Measurements from ENCODE around the gene MRPS18C.

GRCh38 chr4:83438719-83439118 lies 17.1 kb upstream of the MRPS18C start:
- TF ChIP-seq FOXM1 (IDR thresholded peaks at IDR 0.05; ENCODE audit: low read depth, low read length), result no peak
- TF ChIP-seq MXI1 (IDR thresholded peaks at IDR 0.05; ENCODE audit: low read depth, low read length), result no peak
- TF ChIP-seq ZBTB40 (IDR thresholded peaks at IDR 0.05; ENCODE audit: borderline replicate concordance), result no peak
- no peak for TF ChIP-seq MAX (IDR thresholded peaks at IDR 0.05; ENCODE audit: low read depth, low read length)
- TF ChIP-seq E2F4 (IDR thresholded peaks at IDR 0.05; ENCODE audit: low read depth, low read length), result no peak
- TF ChIP-seq CTCF (IDR thresholded peaks at IDR 0.05 in 2 of 3, conservative IDR thresholded peaks at IDR 0.05 in 1 of 3; ENCODE audit: control insufficient read depth in 2 of 3, extremely low read depth in 1 of 3, insufficient read depth in 1 of 3, low read depth in 3 of 3, low read length in 3 of 3), result no peak
- TF ChIP-seq POLR2A (IDR thresholded peaks at IDR 0.05; ENCODE audit: low read depth, low read length), result no peak

Measured in GM12878 (cell line).